Osteoblast (primary cell): ENCODE measurements around the gene CREB5. TPM values are rescaled to one million over a fixed set of nuclear protein-coding genes. Genes with fewer than 3 reads are reported as not detected.

Experiments used
- DNase-seq: peaks from one replicate; pipeline ENCODE4 v3.0.0; 2011; ENCODE audit warnings: low spot score, mixed read lengths; ENCODE audit not compliant: insufficient read length; ENCODE audit errors: missing footprints
- H2AFZ ChIP-seq: 2 replicates; pipeline ENCODE4 v1.6.0; 2011; ENCODE audit warnings: mild to moderate bottlenecking, low read length
- H3K27ac ChIP-seq: 2 replicates; pipeline ENCODE4 v1.5.1; 2011; ENCODE audit warnings: mild to moderate bottlenecking, low read depth, low read length, moderate library complexity
- H3K27me3 ChIP-seq: 2 replicates; pipeline ENCODE4 v1.6.0; 2012; ENCODE audit warnings: mild to moderate bottlenecking, control low read depth, inconsistent platforms, low read length, moderate library complexity; ENCODE audit not compliant: insufficient read depth
- H3K36me3 ChIP-seq: 2 replicates; pipeline ENCODE4 v1.5.1; 2011; ENCODE audit warnings: mild to moderate bottlenecking, low read length, control low read depth, moderate library complexity; ENCODE audit not compliant: insufficient read depth
- H3K4me1 ChIP-seq: 2 replicates; pipeline ENCODE4 v1.5.1; 2011; ENCODE audit warnings: mild to moderate bottlenecking, low read length, control low read depth, moderate library complexity; ENCODE audit not compliant: insufficient read depth
- H3K4me2 ChIP-seq: 2 replicates; pipeline ENCODE4 v1.6.0; 2011; ENCODE audit warnings: mild to moderate bottlenecking, low read length; ENCODE audit not compliant: insufficient read depth
- H3K4me3 ChIP-seq: fragments of 200-600 bp; sonication (generic); 3 replicates; pipeline ENCODE4 v1.5.1; 2012; ENCODE audit warnings: mild to moderate bottlenecking, low read length, inconsistent platforms; ENCODE audit not compliant: insufficient read depth
- H3K79me2 ChIP-seq: 2 replicates; pipeline ENCODE4 v1.6.0; 2012; ENCODE audit warnings: mild to moderate bottlenecking, low read length, control low read depth, inconsistent platforms; ENCODE audit not compliant: insufficient read depth
- H3K9me3 ChIP-seq: 2 replicates; pipeline ENCODE4 v1.5.1; 2011; ENCODE audit warnings: low read depth, low read length, control low read depth
- H4K20me1 ChIP-seq: 2 replicates; pipeline ENCODE4 v1.6.0; 2012; ENCODE audit warnings: mild to moderate bottlenecking, low read length, control low read depth; ENCODE audit not compliant: insufficient read depth
- total RNA-seq: library from RNA; depleted of rRNA; stranded (reverse); fragments of >200 nt; gene quantifications from 2 replicates; pipeline ENCODE4 v1.2.3, GENCODE V29; 2012
- TF ChIP-seq, protein P1 (sequence below): IDR thresholded peaks from 2 replicates; pipeline ENCODE4 v1.5.1; 2011; ENCODE audit warnings: mild to moderate bottlenecking, low read depth, low read length, moderate library complexity; ENCODE audit errors: extremely low read depth

The CREB5 gene
- total RNA-seq, 1 donor = 5.1 TPM

- Histone ChIP-seq H3K4me2 (no peak overlapping the region), H3K27ac (no peak overlapping the region), H3K4me1 (no peaks in the 10 kb centered on the region), H3K79me2 (no peaks in the 10 kb centered on the region), H3K4me3 (no peak overlapping the region), H3K9me3 (no peaks in the 10 kb centered on the region), H3K36me3 (no peaks in the 10 kb centered on the region), H3K27me3 (no peaks in the 10 kb centered on the region), H4K20me1 (no peaks in the 10 kb centered on the region), H2AFZ (no peak overlapping the region)
- TF ChIP-seq, protein P1, sequence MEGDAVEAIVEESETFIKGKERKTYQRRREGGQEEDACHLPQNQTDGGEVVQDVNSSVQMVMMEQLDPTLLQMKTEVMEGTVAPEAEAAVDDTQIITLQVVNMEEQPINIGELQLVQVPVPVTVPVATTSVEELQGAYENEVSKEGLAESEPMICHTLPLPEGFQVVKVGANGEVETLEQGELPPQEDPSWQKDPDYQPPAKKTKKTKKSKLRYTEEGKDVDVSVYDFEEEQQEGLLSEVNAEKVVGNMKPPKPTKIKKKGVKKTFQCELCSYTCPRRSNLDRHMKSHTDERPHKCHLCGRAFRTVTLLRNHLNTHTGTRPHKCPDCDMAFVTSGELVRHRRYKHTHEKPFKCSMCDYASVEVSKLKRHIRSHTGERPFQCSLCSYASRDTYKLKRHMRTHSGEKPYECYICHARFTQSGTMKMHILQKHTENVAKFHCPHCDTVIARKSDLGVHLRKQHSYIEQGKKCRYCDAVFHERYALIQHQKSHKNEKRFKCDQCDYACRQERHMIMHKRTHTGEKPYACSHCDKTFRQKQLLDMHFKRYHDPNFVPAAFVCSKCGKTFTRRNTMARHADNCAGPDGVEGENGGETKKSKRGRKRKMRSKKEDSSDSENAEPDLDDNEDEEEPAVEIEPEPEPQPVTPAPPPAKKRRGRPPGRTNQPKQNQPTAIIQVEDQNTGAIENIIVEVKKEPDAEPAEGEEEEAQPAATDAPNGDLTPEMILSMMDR = no peak
- DNase-seq = no peak
Observed at GRCh38 chr7:28452681-28453080, 40.4 kb downstream of the CREB5 start.

GRCh38 chr7:28455486-28455885 is 43.2 kb downstream of the CREB5 start:
- H3K27ac ChIP-seq = no peak overlapping the region
- H4K20me1 ChIP-seq = no peaks in the 10 kb centered on the region
- no peak for DNase-seq
- H3K9me3 ChIP-seq = no peaks in the 10 kb centered on the region
- H3K36me3 ChIP-seq = no peaks in the 10 kb centered on the region
- no peak overlapping the region for H3K4me2 ChIP-seq
- no peak overlapping the region for H2AFZ ChIP-seq
- no peaks in the 10 kb centered on the region for H3K79me2 ChIP-seq
- H3K4me1 ChIP-seq = no peaks in the 10 kb centered on the region
- H3K4me3 ChIP-seq = no peak overlapping the region
- TF ChIP-seq, protein P1 = no peak
- H3K27me3 ChIP-seq = no peaks in the 10 kb centered on the region

DNA sequence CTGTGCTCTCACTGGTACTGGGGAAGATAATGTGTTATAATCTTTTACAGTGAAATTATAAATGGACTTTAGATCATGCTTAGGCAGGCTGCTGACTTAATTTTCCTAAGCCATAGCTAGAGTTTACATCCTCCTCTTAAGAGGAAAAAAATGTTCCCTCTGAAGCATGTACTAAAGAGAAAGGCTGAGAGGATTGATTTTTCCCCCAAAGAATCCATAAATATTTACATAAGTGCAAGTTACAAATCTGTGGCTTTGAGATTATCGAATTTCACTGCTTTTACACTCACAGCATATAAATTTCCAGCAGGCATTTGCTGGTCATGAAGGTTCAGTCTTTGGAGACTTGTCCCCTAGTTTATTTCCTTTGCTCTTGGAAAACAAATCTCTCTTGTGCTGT is 43.7 kb downstream of the CREB5 start:
- no peak for DNase-seq
- H3K4me3 ChIP-seq = no peak overlapping the region
- H3K9me3 ChIP-seq = no peaks in the 10 kb centered on the region
- no peaks in the 10 kb centered on the region for H3K79me2 ChIP-seq
- H3K36me3 ChIP-seq = no peaks in the 10 kb centered on the region
- H2AFZ ChIP-seq = no peak overlapping the region
- H3K27ac ChIP-seq = no peak overlapping the region
- no peak overlapping the region for H3K4me2 ChIP-seq
- no peaks in the 10 kb centered on the region for H3K4me1 ChIP-seq
- H3K27me3 ChIP-seq = no peaks in the 10 kb centered on the region
- H4K20me1 ChIP-seq = no peaks in the 10 kb centered on the region
- TF ChIP-seq, protein P1 = no peak

DNA sequence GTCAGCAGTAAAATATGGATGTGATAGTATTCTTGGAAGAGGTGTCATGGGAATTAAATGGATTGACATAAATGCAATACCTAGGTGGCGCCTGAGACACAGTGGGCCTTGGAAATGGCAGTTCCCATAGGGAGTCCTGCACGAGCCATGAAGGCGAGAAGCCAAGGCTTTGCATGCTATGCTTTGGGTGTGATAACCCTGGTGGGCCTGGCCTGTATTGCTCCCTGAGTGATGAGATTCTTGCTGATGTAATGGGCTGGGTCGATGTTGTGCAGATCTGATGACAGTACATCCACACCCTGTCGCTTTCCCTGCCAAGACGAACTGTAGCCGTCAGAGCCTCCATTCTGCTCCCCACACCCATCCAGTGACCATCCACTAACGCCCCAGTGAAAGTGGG is 46.4 kb downstream of the CREB5 start:
- DNase-seq = no peak
- Histone ChIP-seq H4K20me1 (no peaks in the 10 kb centered on the region), H2AFZ (no peak overlapping the region), H3K27ac (no peak overlapping the region), H3K9me3 (no peaks in the 10 kb centered on the region), H3K4me2 (no peak overlapping the region), H3K36me3 (no peaks in the 10 kb centered on the region), H3K4me1 (no peaks in the 10 kb centered on the region), H3K27me3 (no peaks in the 10 kb centered on the region), H3K4me3 (no peak overlapping the region), H3K79me2 (no peaks in the 10 kb centered on the region)
- TF ChIP-seq, protein P1 = no peak
